GF-D8 (cell line): ENCODE data around the gene PTPN13.
"Not testable (repeated sequence)": the region's sequence is repeated elsewhere in the genome, so short reads cannot be mapped to it uniquely, and the experiment has no call there.

Experiments
- DNase-seq: peaks from one replicate; lab custom pipeline; 2025; lab: John Stamatoyannopoulos, UW

PTPN13 gene

DNA sequence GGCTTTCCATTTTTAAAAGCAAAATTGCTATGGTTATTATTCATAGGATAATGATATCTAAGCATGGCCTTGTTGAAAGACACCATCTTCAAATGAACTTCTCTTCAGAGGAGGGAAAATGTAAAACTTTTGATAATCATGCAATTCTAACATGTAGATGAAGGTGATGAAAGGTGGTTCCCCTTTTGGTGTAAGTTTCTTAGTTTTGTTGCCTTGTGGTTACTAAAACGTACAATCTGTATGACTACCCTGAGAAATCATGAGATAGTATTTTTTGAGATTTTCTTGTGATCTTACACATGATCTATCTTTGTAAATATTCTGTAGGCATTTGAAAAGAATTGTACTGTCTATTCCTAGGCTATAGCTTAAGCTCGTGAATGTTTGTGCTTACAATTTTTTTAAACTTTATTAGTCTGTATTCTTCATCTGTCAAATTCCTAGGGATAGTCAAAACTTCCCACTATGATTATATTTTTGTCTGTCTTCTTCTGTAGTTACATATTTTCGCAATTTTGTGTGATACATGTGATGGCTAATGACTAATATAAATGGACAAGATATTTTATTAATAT, 47.5 kb downstream of the PTPN13 start:
- no peak for DNase-seq

DNA sequence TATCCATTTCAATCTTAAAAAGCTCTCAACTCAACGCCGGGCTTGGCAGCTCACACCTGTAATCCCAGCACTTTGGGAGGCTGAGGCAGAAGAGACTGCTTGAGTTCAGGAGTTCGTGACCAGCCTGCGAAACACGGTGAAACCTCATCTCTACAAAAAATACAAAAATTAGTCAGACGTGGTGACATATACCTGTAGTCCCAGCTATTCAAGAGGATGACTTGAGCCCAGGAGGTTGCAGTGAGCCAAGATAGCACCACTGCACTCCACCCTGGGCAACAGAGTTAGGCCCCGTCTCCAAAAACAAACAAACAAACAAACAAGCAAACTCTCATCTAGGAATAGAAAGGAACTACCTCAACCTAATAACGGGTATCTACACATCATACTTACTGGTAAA, 50.8 kb downstream of the PTPN13 start:
- no peak for DNase-seq

DNA sequence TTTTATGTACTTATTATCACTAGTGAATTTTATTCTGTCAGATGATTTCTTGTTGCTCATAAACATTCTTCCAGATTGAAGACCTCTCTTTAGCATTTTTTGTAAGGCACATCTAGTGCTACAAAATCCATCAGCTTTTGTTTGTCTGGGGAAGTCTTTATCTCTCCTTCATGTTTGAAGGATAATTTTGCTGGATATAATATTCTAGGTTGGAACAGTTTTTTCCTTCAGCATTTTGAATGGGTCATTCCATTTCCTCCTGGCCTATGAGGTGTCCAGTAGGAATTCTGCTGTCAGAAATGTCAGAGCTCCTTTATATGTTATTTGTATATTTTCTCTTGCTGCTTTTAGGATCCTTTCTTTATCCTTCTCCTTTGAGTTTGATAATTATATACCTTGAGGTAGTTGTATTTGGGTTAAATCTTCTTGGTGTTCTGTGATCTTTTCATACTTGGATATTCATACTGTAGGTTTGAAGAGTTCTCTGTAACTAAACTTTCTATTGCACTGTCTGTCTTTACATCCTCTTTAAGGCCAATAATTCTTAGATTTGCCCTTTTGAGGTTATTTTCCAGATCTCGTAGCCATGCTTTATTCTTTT, 58.3 kb downstream of the PTPN13 start:
- DNase-seq, result no peak

DNA sequence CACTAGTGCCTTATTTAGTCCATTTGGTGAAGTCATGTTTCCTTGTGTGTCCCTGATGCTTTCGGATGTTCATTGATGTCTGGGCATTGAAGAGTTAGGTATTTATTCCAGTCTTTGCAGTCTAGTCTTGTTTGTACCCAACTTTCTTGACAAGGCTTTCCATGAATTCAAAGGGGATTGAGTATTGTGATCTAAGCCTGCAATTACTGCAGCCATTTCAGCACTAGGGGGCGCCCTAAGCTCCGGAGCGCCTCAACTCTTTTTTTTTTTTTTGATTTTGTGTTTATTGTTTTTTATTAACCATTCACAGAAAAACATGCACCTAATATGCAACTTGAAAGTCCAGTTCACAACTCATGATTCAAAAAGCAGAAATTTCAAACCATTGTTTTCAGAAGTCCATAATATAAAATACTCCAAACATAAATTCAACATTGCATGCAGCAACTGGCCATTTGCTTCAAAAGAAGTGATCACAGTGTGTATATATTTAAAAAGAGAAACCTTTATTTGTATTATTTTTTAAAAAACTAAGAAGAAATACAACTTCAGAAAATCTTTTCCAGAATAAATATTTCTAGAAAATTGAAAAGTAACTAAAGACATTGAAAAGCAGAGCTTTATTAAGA, 59.2 kb downstream of the PTPN13 start:
- no peak for DNase-seq

DNA sequence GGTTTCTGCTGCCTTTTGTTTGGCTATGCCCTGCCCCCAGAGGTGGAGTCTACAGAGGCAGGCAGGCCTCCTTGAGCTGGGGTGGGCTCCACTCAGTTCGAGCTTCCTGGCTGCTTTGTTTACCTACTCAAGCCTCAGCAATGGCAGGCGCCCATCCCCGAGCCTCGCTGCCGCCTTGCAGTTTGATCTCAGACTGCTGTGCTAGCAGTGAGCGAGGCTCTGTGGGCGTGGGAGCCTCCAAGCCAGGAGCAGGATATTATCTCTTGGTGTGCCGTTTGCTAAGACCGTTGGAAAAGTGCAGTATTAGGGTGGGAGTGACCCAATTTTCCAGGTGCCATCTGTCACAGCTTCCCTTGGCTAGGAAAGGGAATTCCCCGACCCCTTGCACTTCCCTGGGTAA, 62.7 kb downstream of the PTPN13 start:
- not testable (repeated sequence) for DNase-seq

DNA sequence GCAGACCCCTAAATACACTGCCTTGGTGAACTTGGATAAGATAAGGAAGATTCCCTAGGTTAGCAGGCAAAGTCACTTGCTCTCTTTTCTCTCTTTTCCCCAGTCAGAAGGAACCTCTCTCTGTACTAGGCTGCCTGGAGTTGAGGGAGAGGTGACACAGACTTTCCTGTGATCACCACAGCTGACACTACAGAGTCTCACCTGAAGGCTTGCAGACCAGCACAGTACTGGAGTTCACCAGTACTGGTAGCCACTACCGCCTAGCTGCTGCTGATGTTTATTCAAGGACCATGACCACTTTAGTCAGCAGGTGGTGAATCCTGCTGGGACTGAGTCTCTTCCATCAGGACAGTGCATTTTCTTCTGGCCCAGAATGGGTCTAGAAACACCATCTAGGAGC, 63.3 kb downstream of the PTPN13 start:
- DNase-seq, result no peak

DNA sequence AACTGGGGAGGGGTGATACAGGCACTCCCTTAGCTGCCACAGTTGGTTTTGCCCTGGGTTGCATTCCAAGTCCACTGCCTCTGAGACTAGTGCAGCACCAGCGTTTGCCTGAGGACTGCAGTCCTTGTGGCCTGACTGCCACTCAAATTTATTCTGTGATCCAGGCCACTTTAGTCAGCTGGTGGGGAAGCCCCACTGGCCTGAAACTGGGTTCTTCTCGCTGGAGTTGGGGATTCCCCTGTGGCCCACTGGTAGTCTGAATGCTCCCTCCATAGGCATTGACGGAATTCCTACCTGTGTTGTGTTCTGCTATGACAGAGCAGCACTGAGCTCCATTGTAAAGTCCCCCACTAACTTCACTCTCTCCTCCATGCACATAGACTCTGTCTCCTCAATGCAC, 63.8 kb downstream of the PTPN13 start:
- DNase-seq, result no peak

DNA sequence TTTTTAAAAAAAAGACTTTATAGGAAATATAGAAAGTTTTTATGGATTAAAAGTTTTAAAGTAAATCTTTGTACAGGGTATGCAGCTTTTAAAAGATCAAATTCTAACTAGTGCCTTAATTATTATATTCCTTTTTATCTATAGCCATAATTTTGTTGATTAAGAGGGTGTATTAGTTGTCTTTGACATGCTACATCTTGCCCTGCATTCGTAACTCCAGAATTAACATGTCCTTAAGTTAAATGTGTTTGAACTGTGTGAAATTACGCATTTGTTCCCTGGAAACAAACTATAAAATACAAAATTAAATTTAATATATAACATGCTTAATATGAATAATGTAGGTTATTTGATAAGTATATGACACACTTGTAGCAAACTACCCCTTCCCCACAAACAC, 66.3 kb downstream of the PTPN13 start:
- DNase-seq, result no peak

DNA sequence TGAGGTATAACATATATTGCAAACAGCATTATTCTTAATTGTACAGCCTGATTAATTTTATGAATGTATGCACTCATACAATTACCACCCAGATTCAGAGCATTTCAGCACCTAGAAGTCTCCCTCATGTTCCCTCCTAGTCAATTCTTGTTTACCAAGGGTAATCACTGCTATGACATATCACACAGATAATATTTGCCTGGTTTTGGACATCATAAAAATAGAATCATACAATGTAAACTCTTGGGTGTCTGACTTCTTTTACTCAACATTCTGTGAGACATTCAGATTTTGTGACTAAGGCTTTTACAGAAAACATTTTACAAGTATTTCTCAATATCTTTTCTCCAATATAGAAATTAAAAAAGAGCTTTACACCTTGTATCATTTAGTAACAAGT, 66.9 kb downstream of the PTPN13 start:
- DNase-seq, result no peak

DNA sequence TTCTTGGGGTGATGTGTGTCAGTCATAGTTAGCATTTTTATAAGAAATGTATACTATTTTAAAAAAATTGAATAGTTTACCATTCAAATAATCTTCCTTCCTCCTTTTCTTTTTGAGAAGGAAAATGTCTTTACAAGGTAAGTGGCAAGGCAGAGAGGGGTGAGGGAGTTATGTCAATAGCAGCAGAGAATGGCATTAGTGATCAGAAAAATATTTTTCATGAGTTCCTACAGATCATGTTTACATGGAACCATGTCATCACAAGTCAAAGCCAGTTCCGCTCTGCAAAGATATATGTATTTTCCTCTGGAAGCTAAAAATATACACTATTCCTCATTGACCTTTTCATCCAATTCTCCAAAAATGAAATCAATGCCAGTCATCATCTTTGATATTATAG, 67.3 kb downstream of the PTPN13 start:
- DNase-seq, result no peak

DNA sequence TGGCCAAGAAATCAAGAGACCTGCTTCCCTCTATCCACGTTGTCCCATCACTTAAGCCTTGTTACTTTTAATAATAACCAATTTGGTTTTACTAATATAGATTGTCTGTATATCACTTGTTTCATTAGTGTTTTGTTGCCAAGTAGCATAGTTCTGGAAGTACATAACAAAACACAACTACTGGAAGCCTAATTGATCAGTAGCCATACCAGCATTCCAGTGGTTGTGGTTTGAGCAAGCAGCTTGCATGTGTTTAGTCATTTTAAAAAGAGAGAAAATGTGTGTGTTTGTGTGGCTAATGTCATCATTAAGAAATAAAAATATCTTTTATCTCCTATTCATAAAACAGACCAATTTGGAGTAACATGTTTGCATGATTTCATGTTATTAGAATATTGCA, 70.8 kb downstream of the PTPN13 start:
- no peak for DNase-seq

DNA sequence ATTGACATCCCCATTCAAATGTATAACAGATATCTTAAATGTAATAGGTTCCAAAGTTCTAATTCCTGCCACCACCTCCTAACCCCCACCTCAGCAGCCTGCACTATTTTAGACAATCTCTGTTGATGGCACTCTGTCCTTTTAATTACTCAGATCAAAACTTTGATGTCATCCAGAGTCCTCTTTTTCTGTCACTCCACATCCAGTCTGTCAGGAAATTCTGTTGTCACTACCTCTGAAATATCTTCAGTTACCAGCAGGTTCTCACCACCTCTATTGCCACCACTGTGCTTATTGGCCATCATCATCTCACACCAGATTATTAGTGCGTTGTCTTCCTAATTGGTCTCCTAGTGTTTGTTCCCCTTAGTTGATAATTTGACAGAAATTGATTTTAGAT, 76.2 kb downstream of the PTPN13 start:
- DNase-seq, result no peak

DNA sequence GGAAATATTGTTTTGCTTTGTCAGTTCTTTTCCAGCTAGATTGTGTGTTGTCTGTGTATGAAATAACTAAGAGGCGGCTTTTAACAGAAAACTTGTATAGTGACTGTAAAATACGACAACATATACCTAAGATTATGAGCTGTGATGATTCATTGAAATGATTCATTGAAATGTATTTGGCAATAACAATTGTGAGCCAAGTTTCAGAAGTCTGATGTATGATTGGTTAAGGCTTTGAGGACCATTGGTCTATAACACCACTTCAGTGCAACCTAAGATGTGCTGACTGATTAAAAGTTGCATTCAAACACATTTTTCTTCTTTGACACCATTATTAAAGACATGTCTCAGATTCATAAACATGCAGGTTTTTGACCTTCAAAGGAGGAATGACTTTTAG, 76.6 kb downstream of the PTPN13 start:
- DNase-seq, result no peak

DNA sequence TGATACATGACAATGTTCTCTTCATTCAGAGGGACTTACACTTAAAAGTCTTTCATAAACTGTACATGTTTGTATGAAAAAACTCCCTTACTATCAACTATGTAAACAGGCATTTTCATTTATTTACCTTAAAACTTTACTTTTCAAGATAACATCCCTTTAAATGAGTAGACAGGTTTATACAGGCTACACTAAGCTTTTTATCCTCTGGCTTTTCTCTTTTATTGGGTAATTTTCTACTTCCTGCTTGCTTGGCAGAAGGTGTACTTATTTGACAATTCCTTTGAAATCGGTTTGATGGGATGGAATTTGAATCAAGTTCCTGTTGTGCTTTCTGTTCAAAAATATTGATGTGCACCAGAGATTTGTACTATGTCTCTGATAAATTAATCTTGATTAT, 81.4 kb downstream of the PTPN13 start:
- DNase-seq, result no peak

DNA sequence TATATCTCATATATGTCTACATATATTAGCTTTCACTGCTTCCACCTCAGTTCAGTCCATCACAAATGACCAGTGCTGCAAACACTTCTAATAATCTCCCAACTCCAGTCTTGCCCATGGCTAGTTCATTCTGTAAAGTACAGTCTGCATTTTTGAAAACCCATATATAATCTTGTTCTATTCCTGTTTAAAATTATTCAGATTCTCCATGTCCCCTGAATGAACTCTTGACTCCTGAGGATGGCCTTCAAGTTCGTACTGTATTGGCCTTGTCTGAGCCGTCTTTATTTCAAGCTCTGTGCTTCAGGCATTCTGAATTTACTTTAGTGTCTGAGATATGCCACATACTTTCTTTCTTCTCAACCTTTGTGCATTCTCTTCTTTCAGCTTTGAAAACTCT, 84.7 kb downstream of the PTPN13 start:
- no peak for DNase-seq

DNA sequence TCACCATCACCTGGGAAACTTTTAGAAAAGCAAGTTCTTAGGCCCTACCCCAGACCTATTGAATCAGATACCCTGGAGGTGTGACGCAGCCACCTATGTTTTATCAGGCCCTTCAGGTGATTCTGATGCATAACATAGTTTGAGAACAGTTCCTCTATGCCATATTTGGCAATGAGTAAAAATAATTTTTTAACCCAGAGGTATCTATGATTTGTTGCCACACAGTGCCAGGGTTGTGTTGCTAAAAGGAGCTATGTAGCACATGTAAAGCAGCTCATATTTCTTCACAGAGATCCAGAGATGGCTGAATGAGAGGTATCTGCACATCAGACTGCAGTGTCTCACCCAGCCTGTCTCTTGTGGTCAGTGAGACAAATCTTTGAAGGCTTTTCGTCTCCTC, 85.3 kb downstream of the PTPN13 start:
- DNase-seq, result no peak

DNA sequence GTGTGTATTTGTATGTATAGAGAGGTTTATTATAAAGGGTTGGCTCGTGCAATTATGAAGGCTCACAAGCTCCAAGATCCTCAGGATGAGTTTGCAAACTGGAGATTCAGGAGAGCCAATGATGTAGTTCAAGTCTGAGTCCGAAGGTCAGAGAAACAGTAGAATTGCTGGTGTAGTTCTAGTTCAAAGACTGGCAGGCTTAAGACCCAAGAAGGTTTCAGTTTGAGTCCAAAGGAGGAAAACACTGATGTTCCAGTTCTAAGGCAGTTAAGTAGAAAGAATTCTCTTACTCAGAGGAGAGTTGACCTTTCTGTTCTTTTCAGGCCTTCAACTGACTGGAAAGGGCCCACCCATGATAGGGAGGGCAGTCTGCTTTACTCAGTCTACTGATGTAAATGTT, 89.1 kb downstream of the PTPN13 start:
- no peak for DNase-seq

DNA sequence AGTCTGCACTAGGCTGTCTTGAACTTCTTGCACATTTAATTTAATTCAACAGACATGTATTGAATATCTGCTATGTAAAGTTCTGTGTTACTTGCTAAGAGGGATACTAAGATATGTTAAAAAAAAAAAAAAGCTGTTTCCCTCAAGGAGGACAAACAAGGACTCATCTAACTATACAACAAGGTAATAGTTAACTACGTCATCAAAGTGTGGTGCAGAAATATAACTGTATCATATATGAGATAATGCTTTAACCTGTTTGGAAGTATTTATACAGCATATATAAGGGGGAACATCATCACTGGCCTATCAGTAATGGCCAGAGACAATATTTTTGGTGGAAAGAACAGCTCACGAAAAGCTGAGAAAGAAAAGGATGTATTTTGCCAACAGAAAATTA, 89.9 kb downstream of the PTPN13 start:
- DNase-seq, result no peak

DNA sequence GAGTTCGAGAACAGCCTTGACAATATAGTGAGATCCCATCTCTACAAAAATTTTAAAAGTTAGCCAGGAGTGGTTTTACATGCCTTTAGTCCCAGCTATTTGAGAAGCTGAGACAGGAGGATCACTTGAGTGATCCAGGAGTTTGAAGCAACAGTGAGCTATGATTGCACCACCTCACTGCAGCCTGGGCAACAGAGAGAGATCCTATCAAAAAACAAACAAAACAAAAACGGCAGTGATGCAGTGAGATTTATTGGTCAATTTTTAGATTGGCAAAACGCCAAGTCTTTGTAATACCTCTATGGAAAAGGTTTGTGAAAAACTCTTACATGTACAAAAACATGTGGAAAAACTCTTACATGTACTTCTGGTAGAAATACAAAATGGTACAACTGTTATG, 91.3 kb downstream of the PTPN13 start:
- DNase-seq, result no peak

DNA sequence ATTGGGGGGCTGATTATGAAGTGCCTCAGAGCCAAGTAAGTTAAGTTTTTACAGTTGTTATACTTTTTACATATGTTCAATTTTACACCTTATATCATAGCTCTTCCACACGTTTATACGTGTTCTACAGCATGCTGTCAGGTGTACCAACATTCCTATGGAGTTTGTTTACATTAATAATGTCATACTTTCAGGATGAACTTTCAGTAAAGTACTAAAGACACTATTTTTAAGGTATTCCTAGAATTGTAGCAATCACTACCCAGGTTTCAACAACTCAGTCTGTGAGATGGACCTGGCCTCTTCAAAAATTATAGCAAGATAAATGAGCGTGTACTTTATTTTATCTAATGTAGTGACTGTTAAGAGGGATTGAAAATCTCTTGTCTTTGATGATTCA, 92.6 kb downstream of the PTPN13 start:
- no peak for DNase-seq

DNA sequence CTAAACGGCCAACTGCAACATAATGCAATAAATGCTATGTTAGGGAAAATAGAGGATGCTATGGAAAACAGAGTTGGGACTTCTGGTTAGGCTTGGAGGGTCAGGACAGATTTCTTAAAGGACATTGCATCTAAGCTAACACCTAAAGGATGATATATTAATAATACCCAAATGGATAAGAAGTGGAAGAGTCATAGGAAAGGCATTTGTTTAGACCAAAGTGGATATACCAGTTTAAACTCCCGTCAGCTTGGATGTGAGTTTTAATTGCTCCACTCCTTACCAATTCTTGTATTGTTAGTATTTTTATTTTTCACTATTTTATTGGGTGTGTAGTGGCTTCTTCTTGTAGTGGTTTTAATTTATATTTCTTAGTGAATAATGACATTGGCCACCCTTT, 93.9 kb downstream of the PTPN13 start:
- no peak for DNase-seq

DNA sequence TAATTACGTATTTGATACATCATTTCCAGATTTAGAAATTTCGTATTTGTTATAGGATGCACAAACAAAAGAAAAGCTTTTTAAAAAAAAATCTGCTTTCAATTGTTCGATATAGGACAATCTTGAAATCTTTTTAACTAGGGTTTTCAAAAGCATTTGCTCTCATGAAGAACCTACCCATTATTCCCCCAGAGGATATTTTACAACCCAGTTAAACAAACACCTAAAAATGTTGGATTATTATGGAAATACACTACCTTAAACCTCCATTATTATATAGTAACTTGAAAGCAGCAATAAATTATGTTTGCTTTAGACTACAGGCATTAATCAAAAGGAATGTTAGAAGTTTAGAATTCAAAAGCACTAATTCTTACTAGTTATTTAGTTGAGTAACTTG, 110.5 kb downstream of the PTPN13 start:
- DNase-seq, result no peak

DNA sequence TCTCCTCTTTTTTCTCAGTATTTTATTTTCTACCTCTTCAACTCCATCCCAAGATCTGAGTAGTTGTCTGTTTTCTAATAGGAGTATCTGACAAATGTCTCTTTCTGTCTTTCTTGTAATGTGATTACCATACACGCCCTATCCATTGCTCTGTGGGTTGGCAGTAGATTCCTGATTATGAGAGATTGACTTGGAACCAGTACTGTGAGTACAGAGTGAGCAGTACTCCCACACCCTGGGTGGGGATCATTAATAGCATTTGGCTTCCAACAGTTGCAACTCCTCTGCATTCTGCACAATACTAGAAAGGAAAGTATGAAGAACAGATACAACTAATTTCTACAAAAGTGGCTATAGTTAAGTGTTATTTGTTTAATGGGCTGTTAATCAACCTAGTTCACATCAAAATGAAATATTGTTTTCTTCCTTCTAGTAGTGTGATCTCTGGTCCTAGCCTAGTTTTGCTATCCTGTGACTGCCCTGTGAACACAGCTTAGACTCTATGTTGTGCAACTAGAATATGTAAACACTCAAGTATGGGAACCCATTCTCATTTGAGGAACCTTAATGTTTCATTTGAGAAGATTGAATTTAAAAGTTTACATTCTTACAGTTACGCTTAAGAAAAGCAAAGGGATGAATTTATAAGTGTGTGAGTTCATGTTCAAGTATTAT, 112.9 kb downstream of the PTPN13 start:
- DNase-seq, result no peak

DNA sequence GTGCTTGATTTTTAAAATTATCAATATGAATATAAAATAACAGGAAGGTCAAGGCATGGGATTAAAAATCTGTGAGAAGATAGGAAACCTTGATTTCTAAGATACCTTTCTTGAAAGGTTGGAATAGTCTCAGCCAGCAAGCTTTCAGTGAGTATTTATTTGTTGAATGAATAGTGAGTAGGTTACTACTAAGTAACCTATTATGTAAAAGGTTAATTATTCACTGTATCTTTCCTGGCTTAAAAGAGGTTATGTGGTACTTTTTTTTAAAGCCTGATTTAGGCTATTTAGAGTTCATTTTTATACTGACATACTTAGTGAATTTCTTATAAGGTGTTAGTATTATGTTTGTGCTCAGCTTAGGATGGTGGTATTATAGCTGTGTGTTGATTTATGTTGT, 123.5 kb downstream of the PTPN13 start:
- DNase-seq, result no peak
